GM19468 (cell line): Measurements from ENCODE around the gene TMOD3.
"Not testable (repeated sequence)": the region's sequence is repeated elsewhere in the genome, so short reads cannot be mapped to it uniquely, and the experiment has no call there.

Experiments used
- ATAC-seq: cut with Tn5 transposase; IDR thresholded peaks from one replicate; pipeline ENCODE4 v1.9.1; 2021; ENCODE audit warnings: mild to moderate bottlenecking, moderate library complexity, moderate number of reproducible peaks; ENCODE audit not compliant: unreplicated experiment; ENCODE audit errors: extremely low read depth

TMOD3 gene

DNA sequence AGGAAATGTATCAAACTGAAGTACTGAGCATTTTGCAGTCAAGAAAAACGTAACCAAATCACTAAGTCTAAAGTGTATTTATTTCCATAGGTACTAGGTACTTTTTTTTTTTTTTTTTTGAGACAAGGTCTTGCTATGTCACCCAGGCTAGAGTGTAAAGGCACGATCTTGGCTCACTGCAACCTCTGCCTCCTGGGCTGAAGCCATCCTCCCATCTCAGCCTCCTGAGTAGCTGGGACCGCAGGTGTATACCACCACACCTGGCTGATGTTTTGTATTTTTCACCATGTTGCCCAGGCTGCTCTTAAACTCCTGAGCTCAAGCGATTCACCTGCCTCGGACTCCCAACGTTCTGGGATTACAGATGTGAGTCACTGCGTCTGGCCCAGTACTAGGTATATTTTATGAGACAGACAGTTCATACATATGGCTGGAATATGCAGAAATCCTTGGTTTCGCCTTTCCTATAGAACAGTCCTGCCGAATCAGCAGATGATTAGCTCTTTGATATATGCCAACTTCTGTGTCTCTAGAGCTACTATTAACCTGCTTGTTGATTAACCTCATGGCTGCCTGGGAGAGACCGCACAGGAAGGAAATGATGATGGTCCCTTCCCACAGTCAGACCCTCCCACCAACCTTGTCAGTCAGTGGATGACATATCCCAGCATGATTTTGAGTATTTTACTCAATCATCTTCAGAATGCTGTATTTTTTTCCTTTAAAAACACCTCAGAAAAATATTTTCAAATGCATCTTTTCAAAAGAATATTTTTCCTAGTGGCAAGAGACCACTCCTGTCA, 32.3 kb downstream of the TMOD3 start:
- no peak for ATAC-seq

DNA sequence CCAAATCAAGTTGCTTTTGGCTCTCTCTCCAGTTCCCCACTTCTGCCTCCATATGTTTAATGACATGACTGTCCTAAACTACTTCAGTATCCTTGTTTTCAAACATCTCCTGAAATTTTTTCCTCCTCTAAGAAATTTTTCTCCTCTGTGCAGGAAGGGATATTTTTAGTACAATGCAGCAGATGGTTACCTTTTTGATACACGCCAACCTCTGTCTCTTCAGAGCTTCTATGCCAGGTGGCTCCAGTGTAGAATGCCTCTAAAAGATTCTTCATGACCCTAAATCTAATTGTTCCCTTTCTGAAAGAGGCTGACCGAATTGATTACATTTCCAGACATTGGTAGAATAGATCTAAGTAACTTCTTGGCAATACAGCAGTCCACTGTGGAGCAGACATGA, 33.7 kb downstream of the TMOD3 start:
- ATAC-seq = no peak

DNA sequence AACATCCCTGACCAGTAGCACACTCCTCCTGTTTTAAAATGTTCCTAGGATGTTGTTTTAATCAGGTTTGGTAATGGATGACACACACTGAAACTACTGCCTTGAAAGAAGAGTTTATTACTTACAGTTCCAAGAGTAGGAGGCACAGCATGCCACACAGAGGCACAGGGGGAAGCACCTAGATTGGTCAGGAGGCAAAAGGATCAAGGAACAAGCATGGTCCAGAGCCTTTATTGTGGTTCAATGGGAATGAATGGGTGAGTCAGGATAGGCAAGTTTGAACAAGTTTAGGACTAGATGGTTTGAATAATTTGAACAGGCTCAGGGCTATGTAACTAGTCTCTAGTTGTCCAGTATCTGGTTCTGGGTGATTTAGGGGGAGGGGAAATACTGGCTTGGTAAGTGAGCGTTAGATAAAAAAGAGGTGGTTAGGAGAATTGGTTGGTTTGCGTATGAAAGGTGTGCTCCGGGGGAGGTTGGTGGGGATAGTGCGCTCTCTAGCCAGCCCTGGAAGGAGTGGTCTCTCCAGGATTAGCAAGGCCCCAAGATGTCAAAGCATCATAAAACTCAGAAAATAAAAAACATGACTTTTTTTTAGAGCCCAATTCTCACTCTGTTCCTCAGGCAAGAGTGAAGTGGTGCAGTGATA, 35.1 kb downstream of the TMOD3 start:
- ATAC-seq = no peak

DNA sequence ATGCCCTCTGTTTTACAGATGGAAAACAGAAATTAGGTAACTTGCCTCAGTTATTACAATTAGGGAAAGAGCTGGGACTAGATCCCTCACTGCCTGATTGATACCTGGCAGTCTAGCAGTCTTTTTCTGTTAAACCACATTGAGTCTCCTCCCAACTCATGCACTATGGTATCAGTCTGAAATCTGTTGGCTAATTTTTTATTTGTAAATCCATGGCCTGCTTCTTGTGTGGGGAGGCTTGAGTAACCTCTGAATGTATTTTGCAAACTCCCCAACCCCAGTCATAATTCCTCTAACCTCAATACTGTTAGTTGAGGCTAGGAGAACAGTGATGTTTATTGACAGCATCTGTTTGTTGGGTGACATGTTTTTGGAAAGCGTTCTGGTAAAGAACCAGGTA, 35.9 kb downstream of the TMOD3 start:
- ATAC-seq = no peak

DNA sequence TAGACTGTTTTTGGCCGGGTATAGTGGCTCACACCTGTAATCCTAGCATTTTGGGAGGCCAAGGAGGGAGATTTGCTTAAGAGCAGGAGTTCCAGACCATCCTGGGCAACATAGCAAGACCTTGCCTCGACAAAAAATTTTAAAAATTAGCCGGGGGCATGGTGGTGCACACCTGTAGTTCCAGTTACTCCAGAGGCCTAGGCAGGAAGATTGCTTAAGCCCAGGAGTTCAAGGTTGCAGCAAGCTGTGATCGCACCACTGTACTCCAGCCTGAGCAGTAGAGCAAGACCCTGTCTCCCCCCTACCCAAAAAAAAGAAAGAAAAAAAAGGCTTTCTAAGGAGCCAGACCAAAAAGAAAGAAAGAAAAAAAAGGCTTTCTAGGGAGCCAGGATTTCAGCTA, 36.7 kb downstream of the TMOD3 start:
- ATAC-seq = no peak

DNA sequence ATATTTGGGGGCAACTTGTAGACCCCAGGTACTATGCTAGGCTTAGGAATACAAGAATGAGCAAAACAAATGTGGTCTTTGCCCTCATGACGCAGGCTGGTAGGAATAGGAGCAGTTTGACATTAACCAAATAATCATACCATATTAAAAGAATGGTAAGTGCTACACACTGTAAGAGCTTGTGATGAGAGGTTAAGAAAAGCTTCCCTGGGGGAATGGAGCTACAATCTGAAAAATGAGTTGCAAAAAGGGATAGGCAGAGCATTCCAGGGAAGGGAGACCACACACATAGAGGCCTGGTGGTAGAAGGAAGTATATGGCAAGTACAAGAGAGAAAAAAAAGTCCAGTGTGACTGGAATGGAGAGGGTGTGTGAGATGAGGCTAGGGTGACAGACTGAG, 37.3 kb downstream of the TMOD3 start:
- ATAC-seq = no peak

DNA sequence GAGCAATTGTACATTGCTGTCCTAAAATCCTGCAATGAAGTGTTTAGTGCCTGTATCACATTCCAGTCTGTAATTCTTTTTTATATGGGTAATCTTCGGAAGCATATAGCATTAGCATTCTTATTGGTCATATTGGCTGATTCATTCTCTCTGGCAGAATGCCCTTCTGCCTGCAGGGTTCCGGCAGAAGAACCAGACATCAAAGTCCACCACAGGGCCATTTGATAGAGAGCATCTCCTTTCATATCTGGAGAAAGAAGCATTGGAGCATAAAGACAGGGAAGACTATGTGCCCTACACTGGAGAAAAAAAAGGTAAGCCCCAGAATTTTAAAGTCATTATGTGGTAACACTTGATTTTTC, 39.6 kb downstream of the TMOD3 start:
- ATAC-seq = no peak

DNA sequence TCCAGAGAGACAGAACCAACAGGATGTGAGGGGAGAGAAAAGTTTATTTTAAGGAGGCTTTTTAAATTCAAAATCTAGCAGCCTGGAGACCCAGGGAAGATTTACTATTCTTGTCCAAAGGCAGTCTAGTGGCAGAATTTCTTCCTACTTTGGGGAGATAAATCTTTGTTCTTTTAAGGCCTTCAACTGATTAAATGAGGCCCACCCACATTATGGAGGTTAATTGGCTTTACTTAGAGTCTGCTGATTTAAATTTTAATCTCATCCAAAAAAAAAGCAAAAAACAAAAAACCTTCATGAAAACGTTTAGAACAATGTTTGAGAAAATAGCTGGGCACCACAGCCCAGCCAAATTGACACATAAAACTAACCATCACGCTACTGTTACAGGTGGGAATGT, 41.3 kb downstream of the TMOD3 start:
- no peak for ATAC-seq

DNA sequence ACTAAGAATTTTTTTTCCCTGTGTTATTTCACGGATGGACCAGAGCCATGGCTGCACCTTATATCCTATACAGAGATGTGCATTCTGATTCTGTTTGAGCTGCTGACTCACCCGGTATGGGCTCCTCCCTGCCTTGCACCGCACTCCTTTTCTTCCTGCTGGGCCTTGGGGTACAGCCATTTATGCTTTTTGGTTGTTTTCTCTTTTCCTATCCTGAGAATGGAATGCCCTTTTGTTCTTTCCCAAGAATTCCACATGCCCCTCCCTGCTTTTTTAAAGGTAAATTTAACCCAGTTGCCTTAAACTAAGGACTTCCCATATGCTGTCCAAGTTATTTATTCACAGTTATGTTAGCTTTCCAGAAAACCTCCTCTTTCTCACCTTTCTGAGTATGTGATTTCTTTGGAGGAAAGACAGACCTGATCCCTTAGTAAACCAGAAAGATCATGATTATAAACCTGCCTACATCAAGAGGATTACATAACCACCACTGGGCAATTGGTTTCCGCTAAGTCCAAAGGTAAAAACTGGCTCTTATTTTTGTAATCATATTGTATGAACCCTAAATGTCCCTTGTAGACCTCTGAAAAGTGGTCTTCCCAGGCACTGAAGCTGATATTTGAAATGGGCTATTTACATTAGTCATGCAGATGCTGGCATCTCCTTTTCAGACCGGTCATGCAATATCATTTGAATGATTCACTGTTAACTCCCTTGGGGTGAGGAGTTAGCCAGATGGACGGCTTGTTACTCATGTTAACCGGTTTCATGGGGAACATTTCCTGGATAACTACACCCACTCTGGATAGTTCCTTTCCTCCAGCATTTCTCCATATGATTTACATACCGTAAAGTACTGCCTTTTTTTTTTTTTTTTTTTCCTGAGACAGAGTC, 45.5 kb downstream of the TMOD3 start:
- ATAC-seq = no peak

DNA sequence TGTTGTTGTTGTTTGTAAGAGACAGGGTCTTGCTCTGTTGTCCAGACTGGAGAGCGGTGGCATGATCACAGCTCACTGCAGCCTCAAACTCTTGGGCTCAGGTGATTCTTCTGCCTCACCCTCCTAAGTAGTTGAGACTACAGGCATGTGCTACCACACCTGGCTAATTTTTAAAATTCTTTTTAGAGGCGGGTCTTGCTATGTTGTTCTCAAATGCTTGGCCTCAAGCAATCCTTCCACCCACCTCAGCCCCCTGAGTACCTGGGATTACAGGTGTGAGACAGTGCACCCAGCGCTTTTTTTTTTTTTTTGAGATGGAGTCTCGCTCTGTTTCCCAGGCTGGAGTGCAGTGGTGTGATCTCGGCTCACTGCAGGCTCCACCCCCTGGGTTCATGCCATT, 46.7 kb downstream of the TMOD3 start:
- no peak for ATAC-seq

DNA sequence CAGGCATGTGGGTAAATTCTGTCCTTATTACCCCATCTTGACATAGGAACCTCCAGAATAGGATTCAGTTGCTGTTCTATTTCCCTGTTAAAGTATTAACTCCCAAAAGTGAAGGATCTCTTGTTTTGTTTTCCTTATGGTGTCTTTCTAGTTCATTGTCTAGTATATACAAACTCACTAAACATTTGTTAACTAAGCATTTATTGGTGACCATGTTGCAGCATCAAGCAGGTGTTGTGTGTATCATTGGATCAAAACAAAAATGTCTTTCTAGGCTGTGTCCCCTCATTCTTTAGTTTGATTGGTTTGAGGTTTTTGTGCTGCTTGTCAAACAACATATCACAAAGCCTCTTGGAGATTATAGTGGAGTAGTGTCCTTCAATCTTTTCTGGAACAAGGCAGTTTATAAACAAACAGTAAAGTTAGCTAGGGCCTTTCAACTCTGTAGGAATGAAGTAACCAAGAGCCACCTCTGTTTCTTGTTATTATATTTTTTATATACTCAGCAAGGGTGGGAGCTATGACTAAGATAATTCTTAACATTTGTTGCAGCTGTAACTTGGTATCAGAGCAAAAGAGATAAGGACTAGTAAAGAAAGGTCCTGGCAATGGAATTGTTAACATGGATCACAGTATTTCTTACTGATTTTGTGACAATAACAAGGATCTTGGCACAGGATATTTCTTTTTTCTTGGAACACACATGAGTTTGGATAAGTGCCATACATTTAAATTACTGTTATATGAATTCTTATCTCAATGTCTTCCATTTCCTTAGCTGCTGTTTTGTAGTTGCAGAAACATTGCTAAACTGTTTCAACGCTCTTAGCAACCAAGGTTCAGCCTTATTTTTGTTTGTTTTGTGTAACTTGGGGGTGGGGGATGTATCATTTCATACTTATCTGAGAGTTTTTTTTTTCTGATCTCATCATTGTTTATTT, 49.3 kb downstream of the TMOD3 start:
- no peak for ATAC-seq

DNA sequence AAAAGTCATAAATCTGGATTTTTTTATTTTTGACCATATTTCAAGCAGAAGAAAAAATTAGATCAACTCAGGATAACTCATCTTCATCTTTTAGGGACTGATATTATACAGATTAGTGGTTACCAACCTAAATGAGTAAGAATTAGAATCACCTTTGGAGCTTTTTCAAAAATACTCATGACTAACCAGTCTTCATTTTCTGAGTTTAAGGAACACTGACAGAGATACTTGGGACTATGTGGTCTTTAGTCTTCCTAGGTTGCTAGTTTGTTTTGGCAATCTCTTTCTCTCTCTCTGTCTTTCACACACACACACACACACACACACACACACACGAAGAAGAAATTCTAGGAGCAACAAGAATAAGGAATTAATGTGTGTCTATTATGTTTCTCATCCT, 50.1 kb downstream of the TMOD3 start:
- no peak for ATAC-seq

DNA sequence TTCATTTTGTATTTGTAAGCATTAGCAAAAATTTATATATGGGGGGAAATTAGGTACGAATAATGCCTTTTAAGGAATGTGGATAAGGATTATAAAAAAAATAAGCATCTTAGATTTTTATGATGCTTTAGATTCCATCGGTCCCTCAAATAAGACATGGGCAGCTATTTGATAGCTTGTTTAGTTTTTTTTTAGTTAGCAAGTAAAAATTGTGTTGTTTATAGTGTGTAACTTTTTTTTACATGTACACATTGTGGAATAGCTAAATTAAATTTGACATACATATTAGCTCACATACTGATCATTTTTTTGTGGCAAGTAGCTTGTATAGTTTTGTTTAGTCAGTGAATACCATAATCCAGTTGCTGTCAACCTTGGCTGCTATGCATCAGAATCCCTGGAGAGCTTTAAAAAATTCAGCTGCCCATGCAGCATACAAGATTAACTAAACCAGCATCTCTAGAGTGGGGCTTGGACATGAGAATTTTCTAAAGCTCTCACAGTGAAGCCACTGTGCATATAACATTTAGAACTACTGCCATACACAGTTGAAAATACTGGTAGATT, 53.9 kb downstream of the TMOD3 start:
- ATAC-seq = no peak

DNA sequence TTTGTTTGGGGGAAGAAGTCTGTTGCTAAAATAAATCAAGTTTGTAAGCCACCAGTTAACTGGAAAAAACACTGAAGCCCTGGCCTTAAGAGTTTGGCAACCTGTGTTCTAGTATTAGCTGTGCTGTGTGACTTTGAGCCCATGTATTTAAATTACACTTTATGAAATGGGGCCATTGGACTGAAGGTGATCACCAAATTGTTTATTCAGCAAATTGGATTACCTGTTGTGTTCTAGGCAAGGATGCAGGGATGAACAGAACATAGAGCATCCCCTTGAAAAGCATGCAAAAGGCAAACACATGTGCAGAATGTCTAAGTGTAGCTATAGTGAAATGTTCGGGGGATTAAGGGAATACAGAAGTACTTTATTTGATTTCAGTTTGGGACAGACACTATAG, 54.6 kb downstream of the TMOD3 start:
- no peak for ATAC-seq

DNA sequence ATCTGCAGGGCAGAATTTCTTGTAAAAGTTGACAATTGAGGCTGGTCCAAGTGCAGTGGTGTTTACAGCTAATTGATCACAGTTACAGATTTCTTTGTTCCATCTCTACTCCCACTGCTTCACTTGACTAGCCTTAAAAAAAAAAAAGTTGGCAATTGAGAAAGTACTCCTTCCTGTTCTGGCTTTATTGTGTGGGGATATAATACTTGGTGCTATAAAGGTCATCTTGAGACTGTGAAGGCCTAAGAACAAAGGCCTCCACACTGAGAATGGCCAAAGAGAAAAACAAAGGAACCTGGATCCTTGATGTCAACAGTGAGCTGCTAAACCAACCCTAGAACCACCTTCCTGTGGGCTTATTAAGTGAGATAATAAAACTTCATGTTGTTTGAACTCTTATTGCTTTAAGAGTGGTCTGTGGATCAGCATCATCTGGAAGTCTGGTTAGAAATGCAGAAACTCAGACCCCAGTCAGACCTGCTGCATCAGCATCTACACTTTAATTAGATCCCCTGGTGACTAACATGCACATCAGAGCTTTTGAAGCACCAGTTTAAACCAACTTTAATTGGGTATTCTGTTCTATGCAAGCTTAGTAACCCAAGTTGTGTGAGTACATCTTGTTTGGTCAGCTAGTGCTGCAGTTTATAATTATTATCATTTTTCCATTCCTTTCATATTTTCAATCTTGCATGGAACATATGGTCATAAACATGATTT, 55.2 kb downstream of the TMOD3 start:
- no peak for ATAC-seq

DNA sequence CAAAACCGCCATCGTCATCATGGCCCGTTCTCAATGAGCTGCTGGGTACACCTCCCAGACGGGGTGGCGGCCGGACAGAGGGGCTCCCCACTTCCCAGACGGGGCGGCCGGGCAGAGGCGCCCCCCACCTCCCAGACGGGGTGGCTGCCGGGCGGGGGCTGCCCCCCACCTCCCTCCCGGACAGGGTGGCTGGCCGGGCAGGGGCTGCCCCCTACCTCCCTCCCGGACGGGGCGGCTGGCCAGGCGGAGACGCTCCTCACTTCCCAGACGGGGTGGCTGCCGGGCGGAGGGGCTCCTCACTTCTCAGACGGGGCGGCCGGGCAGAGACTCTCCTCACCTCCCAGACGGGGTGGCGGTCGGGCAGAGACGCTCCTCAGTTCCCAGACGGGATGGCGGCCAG, 56.3 kb downstream of the TMOD3 start:
- ATAC-seq = not testable (repeated sequence)

DNA sequence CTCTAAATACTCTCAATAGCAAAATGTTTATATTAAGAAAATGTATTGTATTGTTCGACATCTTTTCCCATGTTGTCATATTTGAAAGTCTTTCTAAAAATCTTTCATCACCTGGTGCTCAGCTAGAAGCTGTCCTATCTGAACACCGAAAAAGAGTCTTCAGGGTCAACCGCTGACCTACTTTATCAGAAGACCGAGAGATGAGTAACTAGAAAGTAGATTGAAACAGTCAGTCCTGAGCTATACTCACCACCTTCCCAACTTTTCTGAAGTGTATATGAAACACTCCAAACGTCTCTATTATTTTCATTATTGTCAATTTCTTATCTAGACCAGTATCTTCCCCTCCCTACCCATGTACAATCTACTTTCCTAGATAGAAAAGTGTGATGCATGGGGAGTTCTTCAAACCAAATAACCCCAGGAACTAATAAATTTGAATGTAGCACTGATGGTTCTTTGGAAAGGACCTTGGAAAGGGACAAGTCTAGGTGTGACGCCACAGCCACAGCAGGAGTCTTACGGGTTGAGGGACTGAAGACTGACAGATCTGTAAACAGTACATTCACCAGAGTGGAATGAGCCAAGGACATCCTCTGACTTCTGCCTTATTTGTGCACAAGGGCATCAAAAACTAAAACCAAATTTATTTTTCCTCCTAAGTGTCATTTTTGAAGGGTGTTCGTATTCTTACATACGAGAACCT, 58.6 kb downstream of the TMOD3 start:
- ATAC-seq = no peak

DNA sequence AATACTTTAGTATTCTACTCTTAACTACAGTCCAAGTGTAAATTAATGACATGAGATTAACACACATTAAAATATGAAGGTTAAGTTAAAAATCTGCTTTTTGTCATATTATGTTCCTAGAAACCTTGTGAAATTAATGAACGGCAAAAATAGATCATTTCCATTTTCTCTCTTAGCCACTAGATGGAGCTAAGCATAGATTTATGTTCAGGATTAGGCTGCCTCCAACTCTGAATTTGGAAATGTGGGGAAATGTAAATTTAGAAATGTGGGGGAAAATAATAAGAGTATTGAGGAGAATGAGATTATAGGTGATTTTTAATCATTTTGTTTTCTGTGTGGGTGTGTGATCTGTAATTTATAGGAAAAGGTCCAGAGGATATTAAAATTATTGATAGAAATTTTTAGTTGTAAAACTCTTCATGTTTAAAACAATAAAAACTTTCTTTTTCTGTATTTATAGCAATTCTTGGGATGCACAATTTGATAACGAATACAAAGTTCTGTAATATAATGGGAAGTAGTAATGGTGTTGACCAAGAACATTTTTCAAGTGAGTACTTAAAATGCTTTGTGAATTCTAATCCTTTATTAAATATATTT, 59.2 kb downstream of the TMOD3 start:
- no peak for ATAC-seq
